B cell (primary cell): ENCODE data around the gene PRRT1. TPM values are rescaled to one million over a fixed set of nuclear protein-coding genes. Genes with fewer than 3 reads are reported as not detected.

Source experiments
- ATAC-seq: fragments of 200-7000 bp; cut with Tn5 transposase; one replicate; pipeline ENCODE4 v1.10.0; 2021; ENCODE audit warnings: low read depth, mild to moderate bottlenecking, moderate number of reproducible peaks, moderate library complexity
- CTCF ChIA-PET: fragments of 350-600 bp; sonication (Branson Sonifier 250); formaldehyde crosslinking; loops from one replicate; lab custom pipeline; 2021; ENCODE audit warnings: antibody characterized with exemption, inconsistent platforms; lab: Charles Lee
- POLR2A ChIA-PET: fragments of 350-600 bp; sonication (Branson Sonifier 250); formaldehyde crosslinking; loops from one replicate; lab custom pipeline; 2021; ENCODE audit warnings: antibody characterized with exemption; lab: Charles Lee
- DNase-seq: peaks from one replicate; pipeline ENCODE4 v3.0.0; 2013
- H2AFZ ChIP-seq: 2 replicates; pipeline ENCODE4 v1.6.1; 2012; ENCODE audit warnings: mild to moderate bottlenecking, low read depth, low read length; ENCODE audit not compliant: insufficient read depth, poor library complexity, severe bottlenecking
- H3K27ac ChIP-seq, 2 donors: 1 replicate in 1 of 2; 2 replicates in 1 of 2; pipeline ENCODE4 v1.5.1; 2012 to 2013; ENCODE audit warnings: low read length in 2 of 2, mild to moderate bottlenecking in 2 of 2, moderate library complexity in 1 of 2
- H3K27me3 ChIP-seq, 4 experiments: fragments of 200-600 bp in 1 of 4; sonication (generic) in 1 of 4; replicated peaks in 1 of 4; 1 replicate in 2 of 4; 2 replicates in 2 of 4; pipeline versions ENCODE4 v1.6.1 to v1.7.0; 2013 to 2016; ENCODE audit warnings: low read length in 3 of 4, mild to moderate bottlenecking in 2 of 4, mixed read lengths in 1 of 4, moderate library complexity in 1 of 4; ENCODE audit not compliant: insufficient read depth in 4 of 4, control insufficient read depth in 3 of 4; ENCODE audit errors: control extremely low read depth in 1 of 4
- H3K36me3 ChIP-seq, 2 experiments: replicated peaks in 1 of 2; 1 replicate in 1 of 2; 2 replicates in 1 of 2; pipeline versions ENCODE4 v1.6.1 to v1.7.1; 2013; ENCODE audit warnings: low read length in 1 of 2; ENCODE audit not compliant: insufficient read depth in 2 of 2, control insufficient read depth in 1 of 2; ENCODE audit errors: control extremely low read depth in 1 of 2, extremely low read depth in 1 of 2
- H3K4me1 ChIP-seq, 2 donors: fragments of 200-600 bp in 1 of 2; sonication (generic) in 1 of 2; 1 replicate in 1 of 2; 2 replicates in 1 of 2; pipeline versions ENCODE4 v1.5.1 to v1.6.1; 2013 to 2017; ENCODE audit warnings: low read length in 2 of 2; ENCODE audit not compliant: control insufficient read depth in 2 of 2, insufficient read depth in 2 of 2
- H3K4me2 ChIP-seq: replicated peaks from 2 replicates; pipeline ENCODE3; 2012; ENCODE audit warnings: mild to moderate bottlenecking, low read depth, low read length; ENCODE audit not compliant: poor library complexity, severe bottlenecking
- H3K4me3 ChIP-seq, 5 experiments: fragments of 200-600 bp in 1 of 5; sonication (generic) in 1 of 5; 1 replicate in 3 of 5; 2 replicates in 2 of 5; pipeline versions ENCODE4 v1.5.1 to v1.7.0; 2011 to 2016; ENCODE audit warnings: low read length in 4 of 5, mild to moderate bottlenecking in 4 of 5, low read depth in 2 of 5, control low read depth in 1 of 5, moderate library complexity in 1 of 5; ENCODE audit not compliant: insufficient read depth in 1 of 5; ENCODE audit errors: control extremely low read depth in 1 of 5, extremely low read depth in 1 of 5
- H3K79me2 ChIP-seq: fragments of 200-600 bp; sonication (generic); one replicate; pipeline ENCODE4 v1.6.0; 2016; ENCODE audit warnings: low read length; ENCODE audit not compliant: control insufficient read depth, insufficient read depth
- H3K9ac ChIP-seq: fragments of 200-600 bp; sonication (generic); 2 replicates; pipeline ENCODE4 v1.6.1; 2017; ENCODE audit warnings: mild to moderate bottlenecking, low read length, moderate library complexity
- H3K9me3 ChIP-seq, 3 donors: one replicate each; pipeline versions ENCODE4 v1.6.1 to v1.7.1; 2013; ENCODE audit warnings: low read length in 2 of 3; ENCODE audit not compliant: control insufficient read depth in 2 of 3, insufficient read depth in 1 of 3; ENCODE audit errors: control extremely low read depth in 1 of 3
- H4K20me1 ChIP-seq: 2 replicates; pipeline ENCODE4 v1.6.0; 2012; ENCODE audit warnings: mild to moderate bottlenecking, low read length; ENCODE audit not compliant: insufficient read depth, control insufficient read depth, poor library complexity, severe bottlenecking
- H3K27ac Mint-ChIP-seq: one replicate; pipeline ENCODE4 v1.8.0; 2021; ENCODE audit warnings: mixed read lengths
- H3K27me3 Mint-ChIP-seq: one replicate; pipeline ENCODE4 v1.8.0; 2021; ENCODE audit warnings: mixed read lengths
- H3K4me1 Mint-ChIP-seq: one replicate; pipeline ENCODE4 v1.8.0; 2021; ENCODE audit warnings: mixed read lengths
- H3K4me3 Mint-ChIP-seq: one replicate; pipeline ENCODE4 v1.8.0; 2021; ENCODE audit warnings: mixed read lengths
- H3K9me3 Mint-ChIP-seq: one replicate; pipeline ENCODE4 v1.8.0; 2022; ENCODE audit warnings: mixed read lengths; ENCODE audit not compliant: insufficient read depth
- CTCF ChIP-seq: fragments of 200-600 bp; IDR thresholded peaks from one replicate; pipeline ENCODE4 v1.8.0; 2022; ENCODE audit warnings: antibody characterized with exemption, mild to moderate bottlenecking
- EZH2 ChIP-seq: IDR thresholded peaks from 2 replicates; pipeline ENCODE4 v1.6.1; 2012; ENCODE audit warnings: borderline replicate concordance, low read depth, mild to moderate bottlenecking, moderate library complexity, low read length; ENCODE audit not compliant: insufficient read depth, poor library complexity, severe bottlenecking
- WGBS: methylation state at CpG from one replicate; pipeline ENCODE4 v1.1.5; 2013; ENCODE audit warnings: missing lambda C conversion rate; ENCODE audit not compliant: insufficient coverage; 5-methylcytosine and 5-hydroxymethylcytosine counted together
- intact Hi-C: fragments of 100-400 bp; cut with micrococcal nuclease; formaldehyde crosslinking; loops from one replicate; pipeline ENCODE4 v1.10.0; 2022
- polyA plus RNA-seq: library from polyadenylated mRNA; depleted of rRNA; stranded (reverse); fragments of >200 nt; gene quantifications from 2 replicates; pipeline ENCODE4 v1.2.3, GENCODE V29; 2012
- total RNA-seq, 2 donors: library from RNA; stranded (reverse); fragments of 120-200 nt in 1 of 2; gene quantifications; 1 replicate in 1 of 2; 2 replicates in 1 of 2; pipeline versions ENCODE4 v1.2.3 to v1.2.4, GENCODE V29; 2013 to 2022

Gene PRRT1
- total and polyA plus RNA-seq, 2 donors (not counting 1 experiment from before 2014, with no cell fraction given): not detected

- Histone ChIP-seq H3K4me1 (no peaks in the 10 kb centered on the region), H3K27me3 (peaks cover 0 to 5% (median 2%) of the 10 kb centered on the region in 4 experiments), H3K27ac (no peak overlapping the region), H2AFZ (no peak overlapping the region), H3K4me2 (no peak overlapping the region), H4K20me1 (no peaks in the 10 kb centered on the region), H3K9ac (no peak overlapping the region), H3K9me3 (no peaks in the 10 kb centered on the region), H3K36me3 (no peaks in the 10 kb centered on the region), H3K4me3 (no peak overlapping the region), H3K79me2 (no peaks in the 10 kb centered on the region)
- Mint-ChIP-seq H3K27ac (no peak overlapping the region), H3K9me3 (no peaks in the 10 kb centered on the region), H3K4me3 (no peak overlapping the region), H3K4me1 (no peaks in the 10 kb centered on the region), H3K27me3 (peaks cover 20% of the 10 kb centered on the region)
- intact Hi-C loops: no loop called here
- ATAC-seq (no peak), DNase-seq (no peak)
- ChIA-PET CTCF (no interaction called here), POLR2A (no interaction called here)
- TF ChIP-seq CTCF: no peak
- no peak for TF ChIP-seq EZH2
These were observed 14.3 kb downstream of the PRRT1 start for GRCh38 chr6:32137454-32137853.

GRCh38 chr6:32133786-32134185 is 18.0 kb downstream of the PRRT1 start:
- H3K27me3 Mint-ChIP-seq: peaks cover 7% of the 10 kb centered on the region
- DNase-seq (no peak), ATAC-seq (no peak)
- no peaks in the 10 kb centered on the region for H3K9me3 Mint-ChIP-seq
- no peaks in the 10 kb centered on the region for H3K9me3 ChIP-seq
- no peak overlapping the region for H3K9ac ChIP-seq
- H2AFZ ChIP-seq: no peak overlapping the region
- peaks cover 10 to 18% of the 10 kb centered on the region in 2 donors for H3K4me1 ChIP-seq
- no peak overlapping the region for H3K4me3 Mint-ChIP-seq
- no peaks in the 10 kb centered on the region for H3K36me3 ChIP-seq
- H3K27ac Mint-ChIP-seq: no peak overlapping the region
- POLR2A ChIA-PET: no interaction called here
- no peaks in the 10 kb centered on the region for H3K27me3 ChIP-seq
- H4K20me1 ChIP-seq: no peaks in the 10 kb centered on the region
- no peak for TF ChIP-seq EZH2
- peaks cover 14% of the 10 kb centered on the region for H3K4me1 Mint-ChIP-seq
- WGBS: 100% methylated on average over 1 of the region's 4 CpGs
- peaks cover 5% of the 10 kb centered on the region for H3K79me2 ChIP-seq
- intact Hi-C loops: no loop called here
- no peak overlapping the region for H3K27ac ChIP-seq
- CTCF ChIA-PET: interaction anchor here (0.8 kb wide), 1 partner anchor 174 kb away, joined by 3 read pairs; no protein-coding TSS in a partner anchor
- H3K4me2 ChIP-seq: no peak overlapping the region
- no peak overlapping the region for H3K4me3 ChIP-seq
